Psoas muscle (tissue), 8 donors: Measurements from ENCODE around the gene KIAA1958. TPM values are rescaled to one million over a fixed set of nuclear protein-coding genes. Genes with fewer than 3 reads are reported as not detected.

ENCODE experiments used
- ATAC-seq, 4 donors: fragments of 200-7000 bp; cut with Tn5 transposase; one replicate each; pipeline ENCODE4 v1.9.1; 2020; ENCODE audit warnings: moderate library complexity in 3 of 4, mild to moderate bottlenecking in 2 of 4
- DNase-seq, 2 donors: peaks; one replicate each; pipeline ENCODE4 v3.0.0-alpha.2; 2020
- H3K27ac ChIP-seq: fragments of 200-600 bp; one replicate; pipeline ENCODE4 v1.8.0; 2022
- H3K27me3 ChIP-seq, 3 donors: fragments of 200-600 bp in 1 of 3; one replicate each; pipeline versions ENCODE4 v1.6.1 to v1.8.0; 2013 to 2022; ENCODE audit warnings: low read length in 2 of 3, mild to moderate bottlenecking in 2 of 3, moderate library complexity in 1 of 3; ENCODE audit not compliant: insufficient read depth in 3 of 3
- H3K36me3 ChIP-seq, 2 donors: fragments of 200-600 bp in 1 of 2; one replicate each; pipeline versions ENCODE4 v1.6.1 to v1.8.0; 2013 to 2022; ENCODE audit warnings: low read depth in 1 of 2, mild to moderate bottlenecking in 1 of 2, moderate library complexity in 1 of 2; ENCODE audit not compliant: insufficient read depth in 1 of 2
- H3K4me1 ChIP-seq: fragments of 200-600 bp; one replicate; pipeline ENCODE4 v1.8.0; 2022
- H3K4me3 ChIP-seq: fragments of 200-600 bp; one replicate; pipeline ENCODE4 v1.8.0; 2022; ENCODE audit warnings: mild to moderate bottlenecking
- H3K9me3 ChIP-seq: fragments of 200-600 bp; one replicate; pipeline ENCODE4 v1.8.0; 2022
- WGBS, 3 donors: extraction: QIAGEN DNeasy Blood & Tissue Kit; methylation state at CpG; one replicate each; pipeline versions ENCODE4 v1.1.6 to v1.1.7; 2013; 5-methylcytosine and 5-hydroxymethylcytosine counted together
- intact Hi-C, 2 donors: fragments of 100-400 bp; cut with DNase I; formaldehyde crosslinking; loops; one replicate each; pipeline versions ENCODE4 v1.11.0 to v1.14.2; 2022
- polyA plus RNA-seq, 3 donors: library from polyadenylated mRNA; stranded (reverse); fragments of 200-250 nt; gene quantifications; one replicate each; pipeline ENCODE4 v1.2.3, GENCODE V29; 2013
- total RNA-seq, 4 donors: library from RNA; stranded (reverse); fragmentation: NEBNext Ultra II Directional in 2 of 4; extraction: Animal tissue kit (Norgen Biotek cat#: 25700) in 2 of 4; gene quantifications; one replicate each; pipeline versions ENCODE4 v1.2.1 to v1.2.4, GENCODE V29; 2021 to 2023
- TF ChIP-seq, protein P1 (sequence below): fragments of 200-600 bp; IDR thresholded peaks from one replicate; pipeline ENCODE4 v1.8.0; 2022; ENCODE audit warnings: antibody characterized with exemption
- donor health status: healthy with polysubstance abuse.
- donor health status: DM: no; HTN: no; CAD: no; lungs with moderate emphysema.
- donor health status: Bipolar disorder and iron deficiency.
- donor health status: healthy.
- donor health status: DM: yes; HTN: yes; CAD: no.
- donor health status: DM: no; HTN: no; CAD: no.
- donor health status: DM: no; HTN: no; CAD: no.
- donor health status: DM: yes; HTN: yes; CAD: no.

KIAA1958 gene
- total and polyA plus RNA-seq, 7 donors: 0.56 to 4.1 (median 1.5) TPM

DNA sequence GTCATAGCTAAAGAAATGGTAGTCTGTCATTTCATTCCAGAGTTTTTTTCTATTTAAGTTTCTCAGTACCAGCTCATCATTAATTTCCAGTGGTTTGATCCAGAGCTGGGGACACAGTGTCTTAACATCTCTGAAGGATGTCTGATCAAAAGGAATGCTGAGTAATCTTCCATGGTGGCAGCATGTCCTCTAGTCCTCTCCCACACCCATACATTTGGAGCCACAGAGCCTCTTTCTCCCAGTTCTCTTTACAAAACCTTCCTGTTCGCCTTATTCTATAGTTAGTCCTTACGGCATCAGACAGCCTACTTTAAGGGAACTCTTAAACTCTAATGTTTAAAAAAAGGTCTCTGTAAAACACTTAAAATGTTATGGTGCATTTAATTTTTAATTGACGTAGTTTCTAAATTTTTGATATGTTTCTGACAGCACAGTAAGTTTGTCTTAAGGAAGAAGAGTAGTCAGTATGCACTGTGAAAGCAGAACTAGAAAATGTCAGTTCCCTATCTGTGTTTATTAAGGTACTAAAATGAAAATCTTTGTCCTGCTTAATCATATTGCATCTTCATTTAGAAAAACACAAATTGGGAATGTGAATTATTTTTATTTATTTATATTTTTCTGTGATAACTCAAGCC lies 134.5 kb downstream of the KIAA1958 start:
- no peak overlapping the region for H3K27ac ChIP-seq
- H3K36me3 ChIP-seq: no peaks in the 10 kb centered on the region
- ATAC-seq: no peak
- H3K9me3 ChIP-seq: no peaks in the 10 kb centered on the region
- DNase-seq: no peak
- TF ChIP-seq, protein P1, sequence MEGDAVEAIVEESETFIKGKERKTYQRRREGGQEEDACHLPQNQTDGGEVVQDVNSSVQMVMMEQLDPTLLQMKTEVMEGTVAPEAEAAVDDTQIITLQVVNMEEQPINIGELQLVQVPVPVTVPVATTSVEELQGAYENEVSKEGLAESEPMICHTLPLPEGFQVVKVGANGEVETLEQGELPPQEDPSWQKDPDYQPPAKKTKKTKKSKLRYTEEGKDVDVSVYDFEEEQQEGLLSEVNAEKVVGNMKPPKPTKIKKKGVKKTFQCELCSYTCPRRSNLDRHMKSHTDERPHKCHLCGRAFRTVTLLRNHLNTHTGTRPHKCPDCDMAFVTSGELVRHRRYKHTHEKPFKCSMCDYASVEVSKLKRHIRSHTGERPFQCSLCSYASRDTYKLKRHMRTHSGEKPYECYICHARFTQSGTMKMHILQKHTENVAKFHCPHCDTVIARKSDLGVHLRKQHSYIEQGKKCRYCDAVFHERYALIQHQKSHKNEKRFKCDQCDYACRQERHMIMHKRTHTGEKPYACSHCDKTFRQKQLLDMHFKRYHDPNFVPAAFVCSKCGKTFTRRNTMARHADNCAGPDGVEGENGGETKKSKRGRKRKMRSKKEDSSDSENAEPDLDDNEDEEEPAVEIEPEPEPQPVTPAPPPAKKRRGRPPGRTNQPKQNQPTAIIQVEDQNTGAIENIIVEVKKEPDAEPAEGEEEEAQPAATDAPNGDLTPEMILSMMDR: no peak
- no peak overlapping the region for H3K4me3 ChIP-seq
- no peaks in the 10 kb centered on the region for H3K4me1 ChIP-seq
- no peaks in the 10 kb centered on the region for H3K27me3 ChIP-seq
- intact Hi-C loops: no loop called here
- WGBS, 3 donors: 62 to 93% (median 64%) methylated on average over 3 of the region's 3 CpGs

DNA sequence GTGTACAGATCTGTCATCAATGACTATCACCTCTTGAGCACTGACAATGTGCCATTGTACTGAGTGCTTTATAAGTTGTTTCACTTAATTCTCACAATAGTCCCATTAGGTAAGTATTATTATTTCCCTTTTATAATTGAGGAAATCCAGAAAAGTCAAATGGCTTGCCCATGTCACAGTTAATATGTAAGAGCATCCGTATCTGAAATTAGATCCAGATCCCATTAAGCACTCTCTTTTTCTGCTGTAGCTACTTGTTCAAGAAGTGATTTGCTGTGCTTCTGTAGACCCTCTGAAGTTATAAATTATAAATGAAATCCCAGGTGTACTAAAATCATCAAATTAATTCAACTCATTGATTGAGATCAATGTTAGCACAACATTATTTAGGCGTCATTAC lies 136.6 kb downstream of the KIAA1958 start:
- WGBS, 3 donors: 76% methylated on average over 2 of the region's 2 CpGs
- Histone ChIP-seq H3K27me3 (no peaks in the 10 kb centered on the region), H3K4me3 (no peak overlapping the region), H3K9me3 (no peaks in the 10 kb centered on the region), H3K36me3 (no peaks in the 10 kb centered on the region), H3K4me1 (no peaks in the 10 kb centered on the region), H3K27ac (no peak overlapping the region)
- TF ChIP-seq, protein P1: no peak
- no peak for ATAC-seq
- intact Hi-C loops: no loop called here
- no peak for DNase-seq

DNA sequence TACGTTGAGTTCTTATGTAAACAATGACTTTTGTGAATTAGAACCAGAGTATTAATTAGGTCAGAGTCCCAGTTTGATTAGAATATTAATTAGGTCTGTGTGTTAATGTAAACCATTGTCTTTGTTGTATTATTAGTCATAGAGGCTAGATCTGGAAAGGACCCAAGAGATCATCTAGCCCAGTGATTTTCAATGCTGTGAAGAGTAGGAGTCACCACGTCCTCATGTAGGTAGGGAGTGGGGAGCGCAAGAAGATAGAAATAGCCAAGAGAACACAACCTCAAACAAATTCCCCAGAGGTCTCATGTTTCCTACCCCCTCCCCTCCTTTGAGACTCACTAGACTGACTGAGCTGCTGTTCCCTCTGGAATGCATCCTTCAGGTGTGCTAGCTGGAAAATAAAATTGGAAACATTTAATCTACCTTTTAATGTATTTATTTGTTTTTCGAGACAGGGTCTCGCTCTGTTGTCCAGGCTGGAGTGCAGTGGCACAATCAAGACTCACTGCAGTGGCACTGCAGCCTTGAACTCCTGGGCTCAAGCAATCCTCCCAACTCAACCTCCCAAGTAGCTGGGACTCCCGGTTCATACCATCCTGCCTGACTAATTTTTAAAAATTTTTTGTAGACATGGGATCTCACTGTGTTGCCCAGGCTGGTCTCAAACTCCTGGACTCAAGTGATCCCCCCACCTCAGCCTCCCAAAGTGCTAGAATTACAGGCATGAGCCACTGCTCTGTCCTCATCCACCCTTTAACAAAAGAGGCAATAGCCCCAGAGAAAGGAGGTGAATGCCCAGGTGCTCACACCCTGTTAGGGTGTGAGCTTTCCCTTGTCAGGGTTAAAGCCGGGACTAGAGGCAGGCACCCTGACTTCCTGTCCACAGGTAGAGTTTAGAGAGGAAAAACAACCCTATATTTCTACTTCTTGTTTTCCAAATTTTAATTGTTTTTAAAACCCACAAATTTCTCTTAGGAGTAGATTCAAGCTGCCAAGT lies 138.4 kb downstream of the KIAA1958 start:
- no peak overlapping the region for H3K4me3 ChIP-seq
- TF ChIP-seq, protein P1: no peak
- no peak for ATAC-seq
- H3K9me3 ChIP-seq: no peaks in the 10 kb centered on the region
- H3K27me3 ChIP-seq: no peaks in the 10 kb centered on the region
- no peaks in the 10 kb centered on the region for H3K36me3 ChIP-seq
- WGBS, 3 donors: 79 to 85% (median 84%) methylated on average over 7 of the region's 7 CpGs
- no peak overlapping the region for H3K27ac ChIP-seq
- intact Hi-C loops: no loop called here
- DNase-seq: no peak
- no peaks in the 10 kb centered on the region for H3K4me1 ChIP-seq

DNA sequence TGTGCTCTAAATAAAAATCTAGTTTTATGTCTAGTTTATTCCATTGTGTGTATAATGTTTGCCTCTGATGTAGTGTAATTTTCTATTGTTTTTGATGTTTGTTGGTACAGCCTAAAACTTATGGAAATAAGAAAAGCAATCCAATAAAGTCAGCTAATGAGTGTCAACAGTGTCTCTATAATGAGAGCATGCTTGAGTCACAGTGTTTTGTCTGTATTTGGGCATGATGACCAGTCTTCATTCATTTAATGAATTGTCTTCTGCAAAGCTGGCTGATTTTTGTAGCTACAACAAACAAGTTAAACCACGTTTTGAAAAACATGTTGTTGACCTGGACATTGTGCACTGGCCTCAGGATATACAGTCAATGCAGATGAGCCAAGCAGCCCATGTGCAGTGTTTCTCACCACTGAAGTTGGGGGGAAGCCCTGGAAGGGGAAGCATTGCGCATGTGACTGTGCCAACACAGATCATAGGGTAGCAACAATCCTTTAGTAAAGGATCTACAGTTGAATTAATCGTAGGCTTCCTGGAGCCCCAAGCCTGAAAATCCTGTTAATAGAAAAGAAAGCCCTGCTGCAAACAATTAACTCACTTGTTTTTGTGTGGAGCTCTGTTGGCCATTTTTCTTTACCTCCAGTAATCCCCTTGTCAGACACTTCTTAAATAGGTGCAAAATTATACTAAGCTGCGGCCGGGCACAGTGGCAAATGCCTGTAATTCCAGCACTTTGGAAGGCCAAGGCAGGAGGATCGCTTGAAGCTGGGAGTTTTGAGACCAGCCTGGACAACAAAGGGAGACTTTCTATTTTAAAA lies 143.3 kb downstream of the KIAA1958 start:
- ATAC-seq (no peak), DNase-seq (no peak)
- no peaks in the 10 kb centered on the region for H3K4me1 ChIP-seq
- no peaks in the 10 kb centered on the region for H3K27me3 ChIP-seq
- no peak overlapping the region for H3K4me3 ChIP-seq
- WGBS, 3 donors: 66 to 72% (median 70%) methylated on average over 6 of the region's 6 CpGs
- no peaks in the 10 kb centered on the region for H3K36me3 ChIP-seq
- intact Hi-C loops: no loop called here
- H3K27ac ChIP-seq: no peak overlapping the region
- TF ChIP-seq, protein P1: no peak
- H3K9me3 ChIP-seq: no peaks in the 10 kb centered on the region
